Adrenal gland (tissue), 19 donors: ENCODE results near the gene ETF1. TPM values are rescaled to one million over a fixed set of nuclear protein-coding genes. Genes with fewer than 3 reads are reported as not detected.

Source experiments
- DNase-seq, 7 donors: peaks; one replicate each; pipeline ENCODE4 v3.0.0-alpha.2; 2019 to 2020
- H3K27ac ChIP-seq, 5 donors: fragments of 200-600 bp; sonication (generic) in 4 of 5; 1 replicate in 3 of 5; 2 replicates in 2 of 5; pipeline versions ENCODE4 v1.5.1 to v1.8.0; 2016 to 2020; ENCODE audit warnings: mild to moderate bottlenecking in 1 of 5
- H3K27me3 ChIP-seq: fragments of 200-600 bp; 2 replicates; pipeline ENCODE4 v1.8.0; 2021
- H3K36me3 ChIP-seq, 2 donors: fragments of 200-600 bp; replicated peaks in 1 of 2; 1 replicate in 1 of 2; 2 replicates in 1 of 2; pipeline versions ENCODE4 v1.5.1 to v1.8.0; 2018 to 2022
- H3K4me1 ChIP-seq, 2 donors: fragments of 200-600 bp; replicated peaks in 1 of 2; 1 replicate in 1 of 2; 2 replicates in 1 of 2; pipeline versions ENCODE4 v1.5.1 to v1.8.0; 2018 to 2021
- H3K4me3 ChIP-seq, 4 donors: fragments of 200-600 bp; sonication (generic) in 3 of 4; one replicate each; pipeline ENCODE4 v1.5.1; 2016 to 2018
- H3K9me3 ChIP-seq, 3 donors: fragments of 200-600 bp; sonication (generic) in 1 of 3; replicated peaks in 1 of 3; 1 replicate in 2 of 3; 2 replicates in 1 of 3; pipeline versions ENCODE4 v1.5.1 to v1.8.0; 2016 to 2021
- CTCF ChIP-seq, 6 experiments: fragments of 450-650 bp in 4 of 6; fragments of 200-600 bp in 2 of 6; sonication (generic) in 1 of 6; IDR thresholded peaks; 1 replicate in 5 of 6; 2 replicates in 1 of 6; pipeline versions ENCODE4 v1.5.1 to v1.8.0; 2016 to 2021; ENCODE audit warnings: antibody characterized with exemption in 6 of 6, mild to moderate bottlenecking in 2 of 6, moderate library complexity in 1 of 6
- POLR2A ChIP-seq, 2 donors: fragments of 450-650 bp; IDR thresholded peaks; one replicate each; pipeline ENCODE4 v1.6.1; 2017; ENCODE audit warnings: antibody characterized with exemption in 2 of 2, mild to moderate bottlenecking in 2 of 2, moderate library complexity in 1 of 2
- WGBS, 4 donors: extraction: QIAGEN DNeasy Blood & Tissue Kit in 2 of 4; methylation state at CpG; one replicate each; pipeline versions ENCODE4 v1.1.5 to v1.1.7; 2013 to 2017; 5-methylcytosine and 5-hydroxymethylcytosine counted together
- intact Hi-C, 2 donors: fragments of 100-400 bp; cut with DNase I; formaldehyde crosslinking; loops; one replicate each; pipeline versions ENCODE4 v1.14.1 to v1.15.0; 2022 to 2023
- long read RNA-seq, 10 donors: library from polyadenylated mRNA in 3 of 10; unstranded in 2 of 10; stranded (forward) in 1 of 10; transcript quantifications; one replicate each; pipeline ENCODE4 v2.0.0 and lab custom pipeline, GENCODE V29; 2021 to 2026
- polyA plus RNA-seq, 3 donors: library from polyadenylated mRNA; stranded (reverse); fragments of 200-250 nt in 2 of 3; fragments of 350-450 nt in 1 of 3; fragmentation: Illumina TruSeq in 1 of 3; extraction: RNeasy Lipid Tissue Mini Kit (QIAGEN cat#74804) in 1 of 3; gene quantifications; one replicate each; pipeline ENCODE4 v1.2.3, GENCODE V29; 2013 to 2014
- total RNA-seq, 9 donors: library from RNA; depleted of rRNA in 4 of 9; stranded (reverse); fragments of >200 nt in 4 of 9; fragments of 120-200 nt in 1 of 9; fragmentation: NEBNext Ultra II Directional in 1 of 9; extraction: Animal tissue kit (Norgen Biotek cat#: 25700) in 1 of 9; gene quantifications; one replicate each; pipeline versions ENCODE4 v1.1.0 to v1.2.4, GENCODE V29; 2013 to 2023
- donor health status: healthy with polysubstance abuse.
- donor health status: Bipolar disorder and iron deficiency.
- donor health status: DM: yes; HTN: yes; CAD: no.
- donor health status: DM: no; HTN: no; CAD: no.
- donor health status: DM: no; HTN: no; CAD: no.
- donor health status: DM: yes; HTN: yes; CAD: no.

ETF1 gene
- total RNA-seq (100 to 1,000 TPM in 3 of 9 donors, 10 to 100 TPM in 6; 41.9 to 178 (median 73.6) TPM), polyA plus RNA-seq (100 to 1,000 TPM in 1 of 3 donors, 10 to 100 TPM in 2; 25.4 to 171 (median 27.8) TPM)
- long read RNA-seq, donor 1, transcript ETF1-201 (11 exons, 3,742 nt), result major isoform, 18 of 38 reads
- long read RNA-seq, donor 1, partial matches to known transcripts, result 20 of 38 reads
- long read RNA-seq, donor 1, other reads (novel, unspliced or antisense), result 0 of 38 reads
- long read RNA-seq, donor 2, transcript ETF1-201 (11 exons, 3,742 nt), result major isoform, 12 of 25 reads
- long read RNA-seq, donor 2, partial matches to known transcripts, result 13 of 25 reads
- long read RNA-seq, donor 2, other reads (novel, unspliced or antisense), result 0 of 25 reads
- long read RNA-seq, donor 3, transcript ETF1-201 (11 exons, 3,742 nt), result major isoform, 15 of 25 reads
- long read RNA-seq, donor 3, partial matches to known transcripts, result 10 of 25 reads
- long read RNA-seq, donor 3, other reads (novel, unspliced or antisense), result 0 of 25 reads
- long read RNA-seq, donor 4, transcript ETF1-201 (11 exons, 3,742 nt), result major isoform, 22 of 36 reads
- long read RNA-seq, donor 4, partial matches to known transcripts, result 9 of 36 reads
- long read RNA-seq, donor 4, other reads (novel, unspliced or antisense), result 5 of 36 reads
- long read RNA-seq, donor 5, transcript ETF1-201 (11 exons, 3,742 nt), result major isoform, 46 of 64 reads
- long read RNA-seq, donor 5, partial matches to known transcripts, result 13 of 64 reads
- long read RNA-seq, donor 5, other reads (novel, unspliced or antisense), result 5 of 64 reads
- long read RNA-seq, donor 6, transcript ETF1-201 (11 exons, 3,742 nt), result major isoform, 11 of 17 reads
- long read RNA-seq, donor 6, partial matches to known transcripts, result 3 of 17 reads
- long read RNA-seq, donor 6, other reads (novel, unspliced or antisense), result 3 of 17 reads
- long read RNA-seq, donor 7, transcript ETF1-201 (11 exons, 3,742 nt), result major isoform, 7 of 17 reads
- long read RNA-seq, donor 7, partial matches to known transcripts, result 9 of 17 reads
- long read RNA-seq, donor 7, other reads (novel, unspliced or antisense), result 0 of 17 reads
- long read RNA-seq, donor 8, transcript ETF1-201 (11 exons, 3,742 nt), result major isoform, 23 of 54 reads
- long read RNA-seq, donor 8, partial matches to known transcripts, result 31 of 54 reads
- long read RNA-seq, donor 8, other reads (novel, unspliced or antisense), result 0 of 54 reads
- long read RNA-seq, donor 9, transcript ETF1-201 (11 exons, 3,742 nt), result major isoform, 10 of 10 reads
- long read RNA-seq, donor 9, partial matches to known transcripts, result 0 of 10 reads
- long read RNA-seq, donor 9, other reads (novel, unspliced or antisense), result 0 of 10 reads
- long read RNA-seq, donor 10, transcript ETF1-201 (11 exons, 3,742 nt), result major isoform, 6 of 16 reads
- long read RNA-seq, donor 10, partial matches to known transcripts, result 9 of 16 reads
- long read RNA-seq, donor 10, other reads (novel, unspliced or antisense), result 0 of 16 reads

- H3K9me3 ChIP-seq, result no peaks in the 10 kb centered on the region
- H3K36me3 ChIP-seq, result no peaks in the 10 kb centered on the region
- 0 to 1% (median 0%) methylated on average over 43 to 70 of the region's 70 CpGs; no CpG with 5 or more reads in 1 of the 4 donors for WGBS, 4 donors
- peaks cover 48 to 78% of the 10 kb centered on the region in 2 donors for H3K4me1 ChIP-seq
- peak within 1 kb of the TSS; percentile 96 to 100 (median 99) for H3K27ac ChIP-seq
- H3K4me3 ChIP-seq, result peak within 1 kb of the TSS; percentile 56 to 96 (median 94)
- peak; percentile 100 for DNase-seq
- intact Hi-C loops, result loop anchor here in 1 of 2 donors (5.0 kb wide), 1 partner anchor 86 kb away; no protein-coding TSS in a partner anchor
- TF ChIP-seq POLR2A (IDR thresholded peaks at IDR 0.05) (peak; percentile 100), CTCF (IDR thresholded peaks at IDR 0.05) (peak in 2 of 6 experiments; percentile 22 to 24)
- no peaks in the 10 kb centered on the region for H3K27me3 ChIP-seq
Observed at GRCh38 chr5:138542956-138543729, at the start of gene ETF1. ETF1 (minus strand) TSS chr5:138543236; CDS start chr5:138542918, 318 bp downstream.

GRCh38 chr5:138588013-138588788, 45.2 kb upstream of the ETF1 start:
- 92 to 97% (median 95%) methylated on average over 2 of the region's 2 CpGs for WGBS, 4 donors

More at GRCh38 chr5:138588013-138588788, 45.2 kb upstream of the ETF1 start:
- H3K9me3 ChIP-seq, result no peaks in the 10 kb centered on the region
- TF ChIP-seq POLR2A (IDR thresholded peaks at IDR 0.05) (no peak), CTCF (IDR thresholded peaks at IDR 0.05) (no peak)
- H3K4me3 ChIP-seq, result no peak overlapping the region
- intact Hi-C loops, result loop anchor here in 1 of 2 donors (10.0 kb wide), 1 partner anchor 677 kb away; no protein-coding TSS in a partner anchor
- no peaks in the 10 kb centered on the region for H3K4me1 ChIP-seq
- no peak overlapping the region for H3K27ac ChIP-seq
- no peak for DNase-seq
- H3K27me3 ChIP-seq, result no peaks in the 10 kb centered on the region
- no peaks in the 10 kb centered on the region for H3K36me3 ChIP-seq
